H1 (cell line): ENCODE data around the gene COL4A2. TPM values are rescaled to one million over a fixed set of nuclear protein-coding genes. Genes with fewer than 3 reads are reported as not detected.

Experiments used
- CHD7 ChIP-seq: fragments of 300-600 bp; sonication (generic); IDR thresholded peaks from 2 replicates; pipeline ENCODE4 v1.7.1; 2012; ENCODE audit warnings: low read length, moderate library complexity, mild to moderate bottlenecking, inconsistent platforms; ENCODE audit not compliant: insufficient replicate concordance
- CTBP2 ChIP-seq: IDR thresholded peaks from 2 replicates; pipeline ENCODE4 v1.7.0; 2011; ENCODE audit warnings: borderline replicate concordance, mild to moderate bottlenecking, moderate library complexity, mixed read lengths, low read length; ENCODE audit not compliant: insufficient read depth, insufficient read length
- polyA plus RNA-seq, 7 experiments: library from polyadenylated mRNA; depleted of rRNA in 3 of 7; stranded (reverse) in 5 of 7; unstranded in 2 of 7; fragments of >200 nt in 5 of 7; fragments of 200-250 nt in 2 of 7; gene quantifications; 1 replicate in 5 of 7; 2 replicates in 1 of 7; 4 replicates in 1 of 7; pipeline versions ENCODE4 v1.2.1 to v1.2.3, GENCODE V29; 2011 to 2013; ENCODE audit warnings: missing spikeins in 2 of 7, mixed read lengths in 2 of 7
- total RNA-seq: library from RNA; stranded (reverse); fragmentation: NEBNext Ultra II Directional; extraction: Animal tissue kit (Norgen Biotek cat#: 25700); gene quantifications from 2 replicates; pipeline ENCODE4 v1.2.1, GENCODE V29; 2021

Gene COL4A2
- total and polyA plus RNA-seq, 2 of the 8 experiments (the other 6 are each of a cell fraction or from before 2014, with no cell fraction given) = 80.4 to 87.3 TPM

DNA sequence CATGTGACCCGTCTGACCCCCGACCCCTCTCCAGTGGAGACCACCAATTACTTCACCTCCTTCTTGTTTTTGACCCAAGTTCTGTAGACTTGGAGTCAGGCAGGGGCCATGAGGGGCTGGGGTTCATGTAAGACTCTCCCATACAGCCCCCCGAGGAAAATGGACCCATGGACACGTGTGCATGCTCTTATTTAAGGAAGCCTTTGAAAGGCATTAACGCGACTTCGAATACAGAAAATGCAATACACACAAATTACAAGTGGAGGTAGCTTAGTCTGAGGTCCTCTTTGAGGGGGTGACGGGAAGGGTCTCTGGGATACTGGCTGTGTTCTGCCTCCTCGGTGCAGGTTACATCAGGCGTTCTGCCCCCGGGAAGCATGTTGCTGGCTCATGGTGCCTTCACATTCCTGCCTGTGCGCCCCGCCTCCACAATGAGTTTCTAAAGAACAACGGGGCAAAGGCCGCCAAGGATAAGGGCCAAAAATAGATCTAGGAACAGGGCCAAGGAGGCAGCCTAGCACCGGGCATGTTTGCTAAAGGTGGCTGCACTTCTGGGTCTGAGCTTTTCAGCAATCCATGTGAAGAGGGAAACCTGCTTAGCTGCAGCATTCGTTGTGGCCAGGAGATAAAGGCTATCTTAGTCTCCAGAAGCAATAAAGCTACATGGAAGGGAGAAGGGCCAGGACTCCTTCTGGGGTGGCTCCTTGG, 199.9 kb downstream of the COL4A2 start (continued):
- no peak for TF ChIP-seq CHD7
- no peak for TF ChIP-seq CTBP2
